ENCODE results near the gene TNFRSF12A. TPM values are rescaled to one million over a fixed set of nuclear protein-coding genes. Genes with fewer than 3 reads are reported as not detected.

The TNFRSF12A gene
- total and polyA plus RNA-seq, 9 of the 15 experiments (the other 6 are each of a cell fraction or from before 2014, with no cell fraction given): 0.41 to 61.8 (median 26.5) TPM

- TF ChIP-seq ZNF318 (IDR thresholded peaks at IDR 0.05; ENCODE audit: borderline replicate concordance in 1 of 2, low read depth in 1 of 2): no peak
- TF ChIP-seq SP2 (IDR thresholded peaks at IDR 0.05; ENCODE audit: extremely low read depth, low read depth, low read length, poor library complexity, severe bottlenecking): no peak
- TF ChIP-seq NCOA2 (IDR thresholded peaks at IDR 0.05; ENCODE audit: partially characterized antibody in 2 of 2): no peak
- 0 out of 2 replicates have a peak, but pooled peaks have one; percentile 2 for TF ChIP-seq CHD2 (IDR thresholded peaks at IDR 0.05; ENCODE audit: low read depth, low read length)
- TF ChIP-seq DDX20 (tag; IDR thresholded peaks at IDR 0.05; ENCODE audit: low read depth): no peak
- no peak for TF ChIP-seq NFRKB (IDR thresholded peaks at IDR 0.05; ENCODE audit: low read depth)
- TF ChIP-seq TAF1 (IDR thresholded peaks at IDR 0.05; ENCODE audit: control insufficient read depth, extremely low read depth, insufficient read depth, low read length, severe bottlenecking): peak; percentile 97
- TF ChIP-seq ARID3B (CRISPR knock-in tag; IDR thresholded peaks at IDR 0.05; ENCODE audit: borderline replicate concordance): no peak
- TF ChIP-seq ZEB2 (IDR thresholded peaks at IDR 0.05): no peak
- 0 out of 2 replicates have a peak, but pooled peaks have one; percentile 7 for TF ChIP-seq GMEB1 (CRISPR knock-in tag; IDR thresholded peaks at IDR 0.05)
- no peak for TF ChIP-seq POLR3G (IDR thresholded peaks at IDR 0.05; ENCODE audit: extremely low read depth, insufficient read length, insufficient replicate concordance)
- no peak for TF ChIP-seq DIDO1 (tag; IDR thresholded peaks at IDR 0.05; ENCODE audit: low read depth)
- 0 out of 4 replicates have a peak, but pooled peaks of 1 of the 2 experiments have one; percentile 63 for TF ChIP-seq MLLT1 (IDR thresholded peaks at IDR 0.05)
- no peak for TF ChIP-seq YBX1 (IDR thresholded peaks at IDR 0.05)
- no peak for TF ChIP-seq NFXL1 (CRISPR knock-in tag; IDR thresholded peaks at IDR 0.05)
These were observed at the start of gene TNFRSF12A (continued) for GRCh38 chr16:3020247-3020603.

Data from K562 (cell line).